HepG2 (cell line): ENCODE data around the gene CPLANE2.

ENCODE experiments used
- CTCF ChIP-seq: sonication (generic); formaldehyde crosslinking; IDR thresholded peaks from 2 replicates; pipeline ENCODE4 v1.5.0; 2020; ENCODE audit warnings: mild to moderate bottlenecking, missing genetic modification reagents, moderate library complexity
- NCOR1 ChIP-seq: fragments of 200-600 bp; sonication (generic); IDR thresholded peaks from 2 replicates; pipeline ENCODE4 v1.7.0; 2017; ENCODE audit warnings: antibody characterized with exemption, low read length, borderline replicate concordance
- POLR2AphosphoS5 ChIP-seq: IDR thresholded peaks from 2 replicates; pipeline ENCODE4 v1.6.1; 2012; ENCODE audit warnings: low read depth, low read length
- RFX5 ChIP-seq: IDR thresholded peaks from 2 replicates; pipeline ENCODE4 v1.6.1; 2011; ENCODE audit warnings: low read depth, low read length, improper control_type of control experiment
- ZNF263 ChIP-seq: sonication (generic); formaldehyde crosslinking; IDR thresholded peaks from 2 replicates; pipeline ENCODE4 v1.4.0; 2020; ENCODE audit warnings: missing genetic modification reagents
- ZNF318 ChIP-seq: sonication (generic); formaldehyde crosslinking; IDR thresholded peaks from 2 replicates; pipeline ENCODE4 v1.4.0; 2020; ENCODE audit warnings: mild to moderate bottlenecking, missing genetic modification reagents
- ZNF513 ChIP-seq: sonication (generic); formaldehyde crosslinking; conservative IDR thresholded peaks from 2 replicates; pipeline ENCODE4 v1.5.0; 2020; ENCODE audit warnings: missing genetic modification reagents
- ZSCAN5A ChIP-seq: sonication (generic); formaldehyde crosslinking; IDR thresholded peaks from 2 replicates; pipeline ENCODE4 v1.8.0; 2022; ENCODE audit warnings: mild to moderate bottlenecking, missing genetic modification reagents, borderline replicate concordance
- TF ChIP-seq, protein P1 (sequence below): fragments of 450-650 bp; IDR thresholded peaks from 2 replicates; pipeline ENCODE4 v1.6.1; 2017; ENCODE audit warnings: mild to moderate bottlenecking
- TF ChIP-seq, protein P2 (sequence below): sonication (generic); formaldehyde crosslinking; IDR thresholded peaks from 2 replicates; pipeline ENCODE4 v1.4.0; 2020; ENCODE audit warnings: missing genetic modification reagents

DNA sequence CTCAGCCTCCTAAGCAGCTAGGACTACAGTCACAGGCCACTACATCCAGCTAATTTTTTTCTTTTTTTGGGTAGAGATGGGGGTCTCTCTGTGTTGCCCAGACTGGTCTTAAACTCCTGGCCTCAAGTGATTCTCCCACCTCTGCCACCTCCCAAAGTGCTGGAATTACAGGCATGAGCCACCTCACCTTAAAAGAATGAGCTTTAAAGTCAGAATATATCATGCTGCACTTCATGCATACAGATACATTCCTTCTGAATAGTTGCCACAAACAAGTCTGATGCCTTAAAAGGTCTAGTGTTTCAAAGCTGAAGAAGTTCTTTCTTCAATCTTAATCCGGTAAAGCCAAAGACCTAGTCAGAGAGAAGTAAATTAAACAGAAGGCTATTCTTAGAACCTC is 23.8 kb upstream of the CPLANE2 start:
- TF ChIP-seq CTCF (CRISPR knock-in tag) (no peak), ZSCAN5A (CRISPR knock-in tag) (no peak), RFX5 (no peak), ZNF263 (no peak), POLR2AphosphoS5 (no peak), ZNF513 (CRISPR knock-in tag) (no peak), ZNF318 (CRISPR knock-in tag) (no peak), NCOR1 (no peak)
- TF ChIP-seq, protein P1, sequence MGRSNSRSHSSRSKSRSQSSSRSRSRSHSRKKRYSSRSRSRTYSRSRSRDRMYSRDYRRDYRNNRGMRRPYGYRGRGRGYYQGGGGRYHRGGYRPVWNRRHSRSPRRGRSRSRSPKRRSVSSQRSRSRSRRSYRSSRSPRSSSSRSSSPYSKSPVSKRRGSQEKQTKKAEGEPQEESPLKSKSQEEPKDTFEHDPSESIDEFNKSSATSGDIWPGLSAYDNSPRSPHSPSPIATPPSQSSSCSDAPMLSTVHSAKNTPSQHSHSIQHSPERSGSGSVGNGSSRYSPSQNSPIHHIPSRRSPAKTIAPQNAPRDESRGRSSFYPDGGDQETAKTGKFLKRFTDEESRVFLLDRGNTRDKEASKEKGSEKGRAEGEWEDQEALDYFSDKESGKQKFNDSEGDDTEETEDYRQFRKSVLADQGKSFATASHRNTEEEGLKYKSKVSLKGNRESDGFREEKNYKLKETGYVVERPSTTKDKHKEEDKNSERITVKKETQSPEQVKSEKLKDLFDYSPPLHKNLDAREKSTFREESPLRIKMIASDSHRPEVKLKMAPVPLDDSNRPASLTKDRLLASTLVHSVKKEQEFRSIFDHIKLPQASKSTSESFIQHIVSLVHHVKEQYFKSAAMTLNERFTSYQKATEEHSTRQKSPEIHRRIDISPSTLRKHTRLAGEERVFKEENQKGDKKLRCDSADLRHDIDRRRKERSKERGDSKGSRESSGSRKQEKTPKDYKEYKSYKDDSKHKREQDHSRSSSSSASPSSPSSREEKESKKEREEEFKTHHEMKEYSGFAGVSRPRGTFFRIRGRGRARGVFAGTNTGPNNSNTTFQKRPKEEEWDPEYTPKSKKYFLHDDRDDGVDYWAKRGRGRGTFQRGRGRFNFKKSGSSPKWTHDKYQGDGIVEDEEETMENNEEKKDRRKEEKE, result no peak
- TF ChIP-seq, protein P2, sequence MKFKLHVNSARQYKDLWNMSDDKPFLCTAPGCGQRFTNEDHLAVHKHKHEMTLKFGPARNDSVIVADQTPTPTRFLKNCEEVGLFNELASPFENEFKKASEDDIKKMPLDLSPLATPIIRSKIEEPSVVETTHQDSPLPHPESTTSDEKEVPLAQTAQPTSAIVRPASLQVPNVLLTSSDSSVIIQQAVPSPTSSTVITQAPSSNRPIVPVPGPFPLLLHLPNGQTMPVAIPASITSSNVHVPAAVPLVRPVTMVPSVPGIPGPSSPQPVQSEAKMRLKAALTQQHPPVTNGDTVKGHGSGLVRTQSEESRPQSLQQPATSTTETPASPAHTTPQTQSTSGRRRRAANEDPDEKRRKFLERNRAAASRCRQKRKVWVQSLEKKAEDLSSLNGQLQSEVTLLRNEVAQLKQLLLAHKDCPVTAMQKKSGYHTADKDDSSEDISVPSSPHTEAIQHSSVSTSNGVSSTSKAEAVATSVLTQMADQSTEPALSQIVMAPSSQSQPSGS, result no peak
